CD4-positive, alpha-beta T cell treated with Interferon gamma for 1 hour (primary cell): ENCODE results near the gene HOXD4.

Source experiments
- DNase-seq: peaks from one replicate; pipeline ENCODE4 v3.0.0-alpha.2; 2020

HOXD4 gene

GRCh38 chr2:176173567-176174381 is 22.4 kb downstream of the HOXD4 start:
- no peak for DNase-seq

GRCh38 chr2:176174382-176174823 is 23.1 kb downstream of the HOXD4 start:
- DNase-seq: no peak

GRCh38 chr2:176174824-176175708 is 23.7 kb downstream of the HOXD4 start:
- no peak for DNase-seq

DNA sequence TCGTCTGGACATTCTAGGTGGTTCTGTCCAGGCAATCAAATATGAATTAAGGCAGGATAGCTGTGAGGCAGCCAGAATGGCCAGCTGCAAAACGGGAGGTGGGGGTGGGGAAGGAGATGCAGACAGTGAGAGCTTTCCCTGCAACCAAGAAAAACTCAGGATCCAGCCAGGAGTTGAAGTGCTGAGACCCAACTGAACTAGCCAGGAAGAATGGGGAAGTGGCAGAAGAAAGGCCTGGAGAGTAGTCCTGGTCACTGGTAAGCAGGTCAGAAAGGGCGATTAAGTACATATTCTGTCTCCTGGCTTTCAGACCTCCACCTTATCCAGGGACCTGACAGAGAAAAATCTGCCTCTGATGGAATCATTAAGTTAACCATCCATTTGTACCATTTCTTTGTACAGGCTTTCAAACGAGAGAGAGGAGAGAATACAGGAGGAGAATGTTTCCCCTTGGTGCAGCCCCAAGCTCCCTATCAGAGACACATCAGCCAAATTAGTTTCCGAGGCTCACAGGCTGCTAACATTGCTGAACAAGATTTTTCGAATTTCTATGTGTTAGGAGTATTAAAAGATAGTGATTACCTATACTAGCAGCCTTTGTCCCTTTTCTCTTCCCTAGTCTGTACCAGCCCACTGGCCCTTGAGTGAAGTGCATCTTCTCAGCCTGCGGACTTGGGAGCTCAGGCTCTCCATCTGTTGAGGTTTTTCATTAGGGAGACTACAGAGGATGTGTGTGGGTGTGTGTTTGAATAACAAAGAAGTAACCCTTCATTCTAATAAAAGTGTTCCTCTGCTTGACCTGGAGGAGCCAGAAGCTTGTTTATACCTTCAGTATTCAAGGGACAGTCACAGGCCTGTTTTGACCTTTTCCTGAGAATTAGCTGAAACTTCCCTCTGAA is 24.6 kb downstream of the HOXD4 start:
- no peak for DNase-seq

- DNase-seq: no peak
Observed at GRCh38 chr2:176177580-176178037, 26.3 kb downstream of the HOXD4 start.

DNA sequence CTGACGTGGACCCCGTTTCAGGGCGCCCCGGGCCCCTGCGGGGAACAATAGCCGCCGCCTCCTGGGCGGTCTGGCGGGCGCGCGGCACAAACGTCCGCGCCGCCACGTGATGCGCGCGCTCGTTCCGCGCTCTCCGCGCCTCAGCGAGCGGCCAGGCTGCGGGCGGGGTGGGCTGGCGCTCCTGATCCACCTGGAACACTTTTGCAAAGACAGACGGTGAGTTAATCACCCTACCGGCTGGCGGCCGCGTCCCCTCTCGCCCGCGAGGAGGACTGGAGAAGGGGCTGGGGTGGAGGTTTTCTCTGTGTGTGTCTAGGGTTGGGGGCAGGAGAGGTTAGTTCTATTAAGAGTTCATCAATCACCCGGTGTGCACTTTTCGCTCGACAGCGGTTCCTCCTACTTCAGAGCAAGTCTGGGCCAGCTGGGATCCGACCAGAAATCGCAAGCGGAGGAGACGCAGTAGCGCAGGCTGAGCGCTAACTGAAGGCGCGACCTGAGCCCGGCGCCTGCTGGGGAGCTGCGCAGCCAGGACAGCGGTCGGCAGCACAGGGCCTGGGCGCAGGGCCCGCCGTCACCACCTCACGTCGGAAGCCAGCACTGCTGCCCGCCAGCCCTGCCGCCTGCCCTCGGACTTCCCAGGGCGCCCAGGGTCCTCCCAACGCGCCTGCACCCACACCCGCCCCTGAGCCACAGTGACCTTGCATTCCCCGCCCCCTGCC is 26.8 kb downstream of the HOXD4 start:
- DNase-seq: no peak

- no peak for DNase-seq
Observed at GRCh38 chr2:176178757-176179295, 27.5 kb downstream of the HOXD4 start.

DNA sequence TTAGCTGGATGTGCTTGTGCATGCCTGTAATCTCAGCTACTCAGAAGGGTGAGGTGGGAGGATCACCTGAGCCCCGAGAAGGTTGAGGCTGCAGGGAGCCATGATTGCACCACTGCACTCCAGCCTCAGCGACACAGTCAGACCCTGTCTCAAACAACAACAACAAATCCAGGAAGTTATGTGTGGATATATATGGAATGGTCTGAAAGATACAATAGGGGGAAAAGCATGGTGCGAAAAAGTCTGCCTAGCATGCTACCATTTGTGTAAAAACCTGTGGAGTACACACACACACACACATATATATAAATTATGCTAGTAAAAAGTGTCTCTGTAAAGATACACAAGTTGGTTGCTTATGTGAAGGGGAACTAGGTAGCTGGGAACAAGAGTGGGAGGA is 30.2 kb downstream of the HOXD4 start:
- DNase-seq: no peak

DNA sequence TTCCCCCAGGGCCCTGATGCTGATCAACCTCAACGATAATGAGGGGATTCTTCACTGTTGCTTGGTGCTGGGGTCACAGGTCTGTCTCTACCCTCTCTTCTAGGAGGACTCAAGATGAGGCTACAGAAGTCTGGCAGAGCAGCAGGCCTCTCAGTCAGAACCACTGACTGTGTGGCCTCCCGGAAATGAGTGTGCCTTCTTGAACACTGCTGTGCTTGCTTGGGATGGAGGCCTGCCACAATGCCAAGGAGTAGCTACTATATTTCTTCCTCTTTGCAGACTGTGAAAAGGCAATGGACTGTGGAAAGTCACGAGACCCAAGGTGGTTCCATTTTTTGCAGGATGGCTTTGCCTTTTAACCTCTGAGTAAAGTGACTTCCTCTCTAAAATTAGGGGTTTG is 31.3 kb downstream of the HOXD4 start:
- no peak for DNase-seq

- DNase-seq: no peak
Observed at GRCh38 chr2:176184749-176185148, 33.4 kb downstream of the HOXD4 start.

DNA sequence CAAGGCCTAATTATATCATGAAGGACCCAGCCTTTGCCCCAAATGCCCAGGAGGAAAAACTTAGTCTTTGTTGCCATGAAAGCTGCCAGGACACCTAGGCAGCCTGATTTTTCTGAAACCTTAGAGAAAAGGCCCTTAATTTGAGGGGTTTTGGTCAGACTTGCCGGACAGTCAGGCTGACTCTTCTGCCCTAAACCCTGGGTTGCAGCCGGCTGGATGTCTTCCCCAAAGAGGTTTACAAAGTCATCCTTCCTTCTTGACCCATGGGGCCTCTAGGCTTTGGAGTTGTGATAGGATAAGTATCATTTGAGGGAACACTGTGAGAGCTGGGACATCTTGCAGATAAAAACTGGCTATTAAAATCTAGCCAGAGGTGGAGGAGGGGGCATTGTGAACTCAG is 34.7 kb downstream of the HOXD4 start:
- DNase-seq: no peak

- no peak for DNase-seq
Observed at GRCh38 chr2:176187200-176187898, 36.0 kb downstream of the HOXD4 start.

GRCh38 chr2:176187899-176188773 is 36.8 kb downstream of the HOXD4 start, which contains the start of gene HOXD1:
Gene HOXD1 (plus strand): TSS chr2:176188668. CDS start chr2:176188802, 134 bp downstream.
- no peak for DNase-seq

- DNase-seq: no peak
Observed at GRCh38 chr2:176188774-176189680, 37.7 kb downstream of the HOXD4 start.

- no peak for DNase-seq
Observed at GRCh38 chr2:176189681-176190641, 38.6 kb downstream of the HOXD4 start.

- DNase-seq: no peak
Observed at GRCh38 chr2:176192351-176192750, 41.0 kb downstream of the HOXD4 start.

- DNase-seq: no peak
Observed at GRCh38 chr2:176193048-176193447, 41.7 kb downstream of the HOXD4 start.

- DNase-seq: no peak
Observed at GRCh38 chr2:176199902-176200301, 48.6 kb downstream of the HOXD4 start.
